GM12878 (cell line): ENCODE results near the gene SCYGR6. TPM values are rescaled to one million over a fixed set of nuclear protein-coding genes. Genes with fewer than 3 reads are reported as not detected.

Source experiments
- ATAC-seq: fragments of 200-7000 bp; cut with Tn5 transposase; 3 replicates; pipeline ENCODE4 v1.9.1; 2020; ENCODE audit warnings: mild to moderate bottlenecking, moderate library complexity
- BruUV-seq: library from RNA; stranded (reverse); fragments of 400-500 nt; replicated peaks from 2 replicates; lab custom pipeline; 2021; lab: Mats Ljungman, UMichigan
- CTCF ChIA-PET: fragments of 300-600 bp; sonication (Branson Sonifier 250); formaldehyde crosslinking; extraction: SDS; loops from one replicate; lab custom pipeline; 2021; ENCODE audit warnings: inconsistent platforms; lab: Yijun Ruan, JAX
- POLR2A ChIA-PET: fragments of 350-600 bp; formaldehyde crosslinking; extraction: SDS; loops from one replicate; lab custom pipeline; 2021; ENCODE audit warnings: inconsistent platforms; lab: Charles Lee
- RAD21 ChIA-PET: fragments of 300-600 bp; sonication (Branson Sonifier 250); formaldehyde crosslinking; loops from one replicate; lab custom pipeline; 2023; ENCODE audit warnings: antibody characterized with exemption; ENCODE audit not compliant: unreplicated experiment; lab: Charles Lee
- SMC1A ChIA-PET: fragments of 300-600 bp; sonication (Branson Sonifier 250); formaldehyde crosslinking; loops from one replicate; lab custom pipeline; 2023; ENCODE audit not compliant: unreplicated experiment, uncharacterized antibody; lab: Charles Lee
- DNase-seq: peaks from one replicate; pipeline ENCODE4 v3.0.0-alpha.2; 2011; ENCODE audit warnings: low read depth, low spot score
- FAIRE-seq: peaks from 3 replicates; lab custom pipeline; 2011; peaks lifted over from hg19 to GRCh38; lab: Jason Lieb, UNC
- H2AFZ ChIP-seq: 2 replicates; pipeline ENCODE4 v1.6.0; 2011; ENCODE audit warnings: low read depth, low read length, control low read depth; ENCODE audit not compliant: control insufficient read depth
- H3K27ac ChIP-seq: 2 replicates; pipeline ENCODE4 v1.5.1; 2011; ENCODE audit warnings: control low read depth; ENCODE audit not compliant: control insufficient read depth, insufficient read depth
- H3K27me3 ChIP-seq, 2 experiments: replicated peaks in 1 of 2; 2 replicates each; pipeline versions ENCODE4 v1.6.0 to v1.6.1; 2011; ENCODE audit warnings: low read length in 1 of 2; ENCODE audit not compliant: control insufficient read depth in 2 of 2, insufficient read depth in 2 of 2
- H3K36me3 ChIP-seq, 2 experiments: 2 replicates each; pipeline ENCODE4 v1.5.1; 2011; ENCODE audit warnings: low read length in 1 of 2; ENCODE audit not compliant: control insufficient read depth in 2 of 2, insufficient read depth in 2 of 2
- H3K4me1 ChIP-seq: 2 replicates; pipeline ENCODE4 v1.6.1; 2011; ENCODE audit warnings: mild to moderate bottlenecking, low read length, moderate library complexity, mixed read lengths; ENCODE audit not compliant: control insufficient read depth, insufficient read depth
- H3K4me2 ChIP-seq: 2 replicates; pipeline ENCODE4 v1.6.0; 2011; ENCODE audit warnings: control low read depth; ENCODE audit not compliant: control insufficient read depth, insufficient read depth
- H3K4me3 ChIP-seq: fragments of 200-600 bp; sonication (generic); 2 replicates; pipeline ENCODE4 v1.5.1; 2016
- H3K79me2 ChIP-seq: 2 replicates; pipeline ENCODE4 v1.6.0; 2011; ENCODE audit warnings: low read length; ENCODE audit not compliant: control insufficient read depth, insufficient read depth
- H3K9ac ChIP-seq: 2 replicates; pipeline ENCODE4 v1.8.0; 2011; ENCODE audit warnings: low read length, control low read depth, mixed read lengths; ENCODE audit not compliant: control insufficient read depth, insufficient read depth
- H3K9me3 ChIP-seq: replicated peaks from 3 replicates; pipeline ENCODE4 v1.5.1; 2011; ENCODE audit warnings: mild to moderate bottlenecking, low read length; ENCODE audit not compliant: control insufficient read depth, insufficient read depth
- H4K20me1 ChIP-seq: 2 replicates; pipeline ENCODE4 v1.6.0; 2011; ENCODE audit not compliant: control insufficient read depth, insufficient read depth
- ETV6 ChIP-seq, 2 experiments: fragments of 450-650 bp in 1 of 2; IDR thresholded peaks in 1 of 2; conservative IDR thresholded peaks in 1 of 2; 2 replicates each; pipeline ENCODE4 v1.6.1; 2014; ENCODE audit warnings: antibody characterized with exemption in 1 of 2, borderline replicate concordance in 1 of 2, low read depth in 1 of 2, mild to moderate bottlenecking in 1 of 2, moderate library complexity in 1 of 2
- KAT2A ChIP-seq: conservative IDR thresholded peaks from 2 replicates; pipeline ENCODE4 v1.6.1; 2011; ENCODE audit warnings: low read depth, low read length; ENCODE audit not compliant: control insufficient read depth
- KDM1A ChIP-seq: fragments of 200-600 bp; sonication (generic); IDR thresholded peaks from 2 replicates; pipeline ENCODE4 v1.6.1; 2016; ENCODE audit warnings: borderline replicate concordance
- PRDM15 ChIP-seq: fragments of 450-650 bp; formaldehyde crosslinking; IDR thresholded peaks from 2 replicates; pipeline ENCODE4 v1.4.0; 2020; ENCODE audit warnings: mild to moderate bottlenecking, moderate library complexity
- RFX5 ChIP-seq: IDR thresholded peaks from 2 replicates; pipeline ENCODE4 v1.6.1; 2011; ENCODE audit warnings: low read depth, low read length, improper control_type of control experiment
- SMC3 ChIP-seq: IDR thresholded peaks from 2 replicates; pipeline ENCODE4 v1.6.1; 2011; ENCODE audit warnings: low read length, improper control_type of control experiment, borderline replicate concordance
- TCF3 ChIP-seq: IDR thresholded peaks from 2 replicates; pipeline ENCODE4 v1.6.1; 2012; ENCODE audit warnings: low read depth, mild to moderate bottlenecking, low read length, borderline replicate concordance; ENCODE audit not compliant: insufficient read depth
- ZNF217 ChIP-seq: fragments of 450-650 bp; IDR thresholded peaks from 2 replicates; pipeline ENCODE4 v1.6.1; 2017; ENCODE audit warnings: antibody characterized with exemption, mild to moderate bottlenecking
- WGBS: methylation state at CpG from one replicate; pipeline ENCODE4 v1.1.6; 2016; ENCODE audit warnings: low lambda C conversion rate; ENCODE audit not compliant: insufficient replicate concordance, insufficient coverage; ENCODE audit errors: missing lambda C conversion rate; 5-methylcytosine and 5-hydroxymethylcytosine counted together
- in situ Hi-C: fragments of 300-500 bp; cut with MboI; formaldehyde crosslinking; loops from 9 replicates; pipeline ENCODE4 v1.14.3; 2018; ENCODE audit warnings: mixed read lengths
- intact Hi-C: fragments of 100-400 bp; cut with micrococcal nuclease; formaldehyde crosslinking; loops from one replicate; pipeline ENCODE4 v1.14.2; 2022; ENCODE audit not compliant: unreplicated experiment
- polyA plus RNA-seq, 11 experiments: library from polyadenylated mRNA; depleted of rRNA in 4 of 11; unstranded in 6 of 11; stranded (reverse) in 5 of 11; fragments of >200 nt; fragmentation: Nextera tagmentation in 4 of 11; fragmentation: Illumina TruSeq in 1 of 11; extraction: Ambion mirVana in 4 of 11; extraction: Trizol in 1 of 11; gene quantifications; 1 replicate in 1 of 11; 2 replicates in 10 of 11; pipeline versions ENCODE4 v1.2.1 to v1.2.3, GENCODE V29; 2011 to 2016; ENCODE audit warnings: inconsistent platforms in 2 of 11, missing spikeins in 2 of 11, low read depth in 1 of 11
- total RNA-seq, 4 experiments: library from RNA; depleted of rRNA in 3 of 4; stranded (reverse); fragments of >200 nt in 3 of 4; fragmentation: Illumina TruSeq in 1 of 4; extraction: Trizol in 1 of 4; gene quantifications; 2 replicates each; pipeline versions ENCODE4 v1.2.1 to v1.2.3, GENCODE V29; 2013 to 2021

Gene SCYGR6
- total and polyA plus RNA-seq, 10 of the 15 experiments (the other 5 are each of a cell fraction or from before 2014, with no cell fraction given), result not detected

GRCh38 chr2:227767830-227768229, 43.3 kb upstream of the SCYGR6 start:
- no peak overlapping the region for H2AFZ ChIP-seq
- H4K20me1 ChIP-seq, result no peaks in the 10 kb centered on the region
- H3K27me3 ChIP-seq, result no peaks in the 10 kb centered on the region
- in situ Hi-C loops (loop anchor here (5.0 to 10.0 kb wide), 4 partner anchors 106 to 633 kb away; no protein-coding TSS in a partner anchor), intact Hi-C loops (loop anchor here (2.0 to 5.0 kb wide), 2 partner anchors 295 to 531 kb away; partner anchors contain the start of gene AGFG1)
- no peak overlapping the region for H3K4me2 ChIP-seq
- TF ChIP-seq ZNF217 (no peak), PRDM15 (CRISPR knock-in tag) (no peak), KAT2A (no peak), KDM1A (no peak), SMC3 (no peak), ETV6 (conservative IDR thresholded peaks at IDR 0.05 in 1 of 2, IDR thresholded peaks at IDR 0.05 in 1 of 2; ENCODE audit: borderline replicate concordance in 1 of 2, low read depth in 1 of 2) (no peak), TCF3 (no peak), RFX5 (no peak)
- ChIA-PET CTCF (interaction anchor here (0.9 to 13.3 kb wide), 6 partner anchors 95 to 381 kb away, joined by 3 to 387 read pairs (median 68); no protein-coding TSS in a partner anchor), SMC1A (interaction anchor here (1.0 to 6.5 kb wide), 4 partner anchors 14 to 288 kb away, joined by 5 to 64 read pairs (median 30); no protein-coding TSS in a partner anchor), RAD21 (interaction anchor here (0.9 to 3.7 kb wide), 3 partner anchors 88 to 114 kb away, joined by 3 to 56 read pairs (median 3); no protein-coding TSS in a partner anchor), POLR2A (no interaction called here)
- 83% methylated on average over 16 of the region's 22 CpGs for WGBS
- FAIRE-seq, result no peak
- no peak overlapping the region for H3K9ac ChIP-seq
- H3K36me3 ChIP-seq, result no peaks in the 10 kb centered on the region
- DNase-seq, result no peak
- no peak overlapping the region for H3K27ac ChIP-seq
- no peak for ATAC-seq
- H3K4me3 ChIP-seq, result no peak overlapping the region
- H3K4me1 ChIP-seq, result no peaks in the 10 kb centered on the region
- H3K9me3 ChIP-seq, result no peaks in the 10 kb centered on the region
- H3K79me2 ChIP-seq, result no peaks in the 10 kb centered on the region
- BruUV-seq, result no TSS peak
